Astrocyte of the cerebellum (primary cell): Measurements from ENCODE around the gene RASSF10.

Experiments used
- DNase-seq: peaks from one replicate; pipeline ENCODE4 v3.0.0-alpha.2; 2011; ENCODE audit warnings: low read depth
- H3K4me3 ChIP-seq: 2 replicates; pipeline ENCODE4 v1.5.1; 2011; ENCODE audit warnings: mild to moderate bottlenecking, low read depth, low read length, moderate library complexity
- CTCF ChIP-seq: IDR thresholded peaks from 2 replicates; pipeline ENCODE4 v1.5.1; 2012; ENCODE audit warnings: low read length, low read depth, moderate library complexity, mild to moderate bottlenecking; ENCODE audit errors: missing control alignments
- in situ Hi-C: cut with HindIII; loops from 2 replicates; pipeline ENCODE4 v1.10.0; 2017; ENCODE audit warnings: low sequenced_read_pairs

RASSF10 gene

GRCh38 chr11:12979928-12980689 lies 29.0 kb upstream of the RASSF10 start:
- in situ Hi-C loops: loop anchor here (25.0 kb wide), 1 partner anchor 182 kb away; no protein-coding TSS in a partner anchor
- no peak for TF ChIP-seq CTCF
- H3K4me3 ChIP-seq: no peak overlapping the region
- no peak for DNase-seq

GRCh38 chr11:12981676-12982522 lies 27.2 kb upstream of the RASSF10 start:
- DNase-seq: no peak
- no peak for TF ChIP-seq CTCF
- in situ Hi-C loops: loop anchor here (25.0 kb wide), 1 partner anchor 180 kb away; no protein-coding TSS in a partner anchor
- no peak overlapping the region for H3K4me3 ChIP-seq

- DNase-seq: no peak
- no peak for TF ChIP-seq CTCF
- H3K4me3 ChIP-seq: no peak overlapping the region
- in situ Hi-C loops: loop anchor here (25.0 kb wide), 1 partner anchor 179 kb away; no protein-coding TSS in a partner anchor
Measured at GRCh38 chr11:12983336-12983735, 25.8 kb upstream of the RASSF10 start.

GRCh38 chr11:12986194-12986898 lies 22.8 kb upstream of the RASSF10 start:
- H3K4me3 ChIP-seq: no peak overlapping the region
- in situ Hi-C loops: loop anchor here (25.0 kb wide), 1 partner anchor 176 kb away; no protein-coding TSS in a partner anchor
- DNase-seq: no peak
- TF ChIP-seq CTCF: no peak

- in situ Hi-C loops: loop anchor here (25.0 kb wide), 1 partner anchor 173 kb away; no protein-coding TSS in a partner anchor
- no peak for TF ChIP-seq CTCF
- H3K4me3 ChIP-seq: no peak overlapping the region
- DNase-seq: no peak
Measured at GRCh38 chr11:12989428-12990161, 19.5 kb upstream of the RASSF10 start.
